SK-N-MC (cell line): Measurements from ENCODE around the gene FKBP5.

Experiments used
- DNase-seq: peaks from one replicate; pipeline ENCODE4 v3.0.0-alpha.2; 2011; ENCODE audit warnings: low read depth, low spot score
- H3K27ac ChIP-seq: fragments of 200-600 bp; sonication (generic); 2 replicates; pipeline ENCODE4 v1.5.1; 2016; ENCODE audit warnings: mixed run types
- H3K36me3 ChIP-seq: fragments of 200-600 bp; sonication (generic); 2 replicates; pipeline ENCODE4 v1.6.1; 2017; ENCODE audit warnings: antibody characterized with exemption, low read length, mixed read lengths; ENCODE audit not compliant: insufficient read depth
- H3K4me3 ChIP-seq: fragments of 200-600 bp; sonication (generic); 2 replicates; pipeline ENCODE4 v1.5.1; 2016
- H3K9ac ChIP-seq: fragments of 200-600 bp; sonication (generic); 2 replicates; pipeline ENCODE4 v1.8.0; 2017; ENCODE audit warnings: mixed run types, mixed read lengths; ENCODE audit not compliant: insufficient read length
- H3K9me3 ChIP-seq: fragments of 200-600 bp; sonication (generic); 2 replicates; pipeline ENCODE4 v1.6.1; 2017; ENCODE audit warnings: low read depth, mild to moderate bottlenecking, antibody characterized with exemption, low read length, moderate library complexity, mixed read lengths
- EZH2 ChIP-seq: fragments of 200-600 bp; sonication (generic); IDR thresholded peaks from one replicate; pipeline ENCODE4 v1.6.1; 2017; ENCODE audit warnings: antibody characterized with exemption
- FOXP2 ChIP-seq: optimal IDR thresholded peaks from 2 replicates; pipeline ENCODE3; 2011; ENCODE audit warnings: mild to moderate bottlenecking, moderate library complexity; ENCODE audit not compliant: insufficient read depth; ENCODE audit errors: extremely low read length, control extremely low read depth
- POLR2AphosphoS5 ChIP-seq: IDR thresholded peaks from 2 replicates; pipeline ENCODE4 v1.6.1; 2012; ENCODE audit warnings: mild to moderate bottlenecking, low read depth, low read length, borderline replicate concordance

The FKBP5 gene

GRCh38 chr6:35624341-35625070 is 64.2 kb downstream of the FKBP5 start:
- Histone ChIP-seq H3K36me3 (no peaks in the 10 kb centered on the region), H3K4me3 (no peak overlapping the region), H3K9me3 (no peaks in the 10 kb centered on the region), H3K27ac (no peak overlapping the region), H3K9ac (no peak overlapping the region)
- no peak for DNase-seq
- TF ChIP-seq FOXP2 (no peak), EZH2 (no peak), POLR2AphosphoS5 (no peak)

GRCh38 chr6:35622283-35622682 is 66.4 kb downstream of the FKBP5 start:
- no peak overlapping the region; the same call in 1 of the 2 replicates for H3K27ac ChIP-seq

GRCh38 chr6:35620706-35621105 is 68.0 kb downstream of the FKBP5 start:
- no peaks in the 10 kb centered on the region for H3K9me3 ChIP-seq
- H3K4me3 ChIP-seq = no peak overlapping the region
- DNase-seq = no peak
- TF ChIP-seq FOXP2 (no peak), EZH2 (no peak), POLR2AphosphoS5 (no peak)
- H3K27ac ChIP-seq = peak overlapping the region; percentile 76
- no peaks in the 10 kb centered on the region; the same call in 1 of the 2 replicates for H3K36me3 ChIP-seq
- no peak overlapping the region for H3K9ac ChIP-seq

More at GRCh38 chr6:35622283-35622682, 66.4 kb downstream of the FKBP5 start:
- Histone ChIP-seq H3K36me3 (no peaks in the 10 kb centered on the region; the same call in 1 of the 2 replicates), H3K9ac (no peak overlapping the region), H3K9me3 (no peaks in the 10 kb centered on the region), H3K4me3 (no peak overlapping the region)
- no peak for DNase-seq
- TF ChIP-seq FOXP2 (no peak), POLR2AphosphoS5 (no peak), EZH2 (no peak)

- no peak for DNase-seq
- Histone ChIP-seq H3K4me3 (no peak overlapping the region), H3K9me3 (no peaks in the 10 kb centered on the region), H3K9ac (no peak overlapping the region), H3K27ac (no peak overlapping the region), H3K36me3 (peaks cover 8% of the 10 kb centered on the region)
- TF ChIP-seq POLR2AphosphoS5 (no peak), FOXP2 (no peak), EZH2 (no peak)
These were observed 75.0 kb downstream of the FKBP5 start for GRCh38 chr6:35613762-35614161.

GRCh38 chr6:35611240-35611639 is 77.5 kb downstream of the FKBP5 start:
- Histone ChIP-seq H3K9ac (peak overlapping the region; percentile 3), H3K27ac (peak overlapping the region; percentile 72), H3K9me3 (no peaks in the 10 kb centered on the region), H3K4me3 (peak overlapping the region; percentile 35), H3K36me3 (peaks cover 8% of the 10 kb centered on the region; the same call in 1 of the 2 replicates)
- TF ChIP-seq POLR2AphosphoS5 (no peak), EZH2 (no peak), FOXP2 (no peak)
- DNase-seq = peak; percentile 68

- Histone ChIP-seq H3K9ac (no peak overlapping the region), H3K4me3 (peak overlapping the region; percentile 35), H3K27ac (peak overlapping the region; percentile 72), H3K9me3 (no peaks in the 10 kb centered on the region), H3K36me3 (peaks cover 8% of the 10 kb centered on the region; the same call in 1 of the 2 replicates)
- TF ChIP-seq POLR2AphosphoS5 = no peak
- TF ChIP-seq FOXP2 = no peak
- TF ChIP-seq EZH2 = no peak
- DNase-seq = no peak
These were observed 77.9 kb downstream of the FKBP5 start for GRCh38 chr6:35610830-35611229.

- Histone ChIP-seq H3K36me3 (peaks cover 7% of the 10 kb centered on the region; the same call in 1 of the 2 replicates), H3K9ac (no peak overlapping the region), H3K9me3 (no peaks in the 10 kb centered on the region), H3K27ac (no peak overlapping the region), H3K4me3 (no peak overlapping the region)
- DNase-seq = no peak
- TF ChIP-seq POLR2AphosphoS5 (no peak), FOXP2 (no peak), EZH2 (no peak)
These were observed 79.1 kb downstream of the FKBP5 start for GRCh38 chr6:35609588-35609987.

GRCh38 chr6:35607517-35608233 is 81.0 kb downstream of the FKBP5 start:
- Histone ChIP-seq H3K4me3 (no peak overlapping the region), H3K9me3 (no peaks in the 10 kb centered on the region), H3K9ac (no peak overlapping the region), H3K27ac (no peak overlapping the region), H3K36me3 (no peaks in the 10 kb centered on the region)
- no peak for DNase-seq
- no peak for TF ChIP-seq POLR2AphosphoS5
- TF ChIP-seq FOXP2 = no peak
